Raji (cell line): Measurements from ENCODE around the gene EPHB3.

ENCODE experiments used
- POLR2A ChIP-seq: IDR thresholded peaks from 2 replicates; pipeline ENCODE4 v1.6.1; 2011; ENCODE audit warnings: low read depth, low read length, control low read depth; ENCODE audit not compliant: insufficient read depth

The EPHB3 gene

GRCh38 chr3:184540777-184541681, 20.6 kb upstream of the EPHB3 start:
- TF ChIP-seq POLR2A = no peak

- no peak for TF ChIP-seq POLR2A
Measured at GRCh38 chr3:184541886-184542562, 19.6 kb upstream of the EPHB3 start.

GRCh38 chr3:184542577-184542976, 19.0 kb upstream of the EPHB3 start:
- no peak for TF ChIP-seq POLR2A

GRCh38 chr3:184543256-184543655, 18.3 kb upstream of the EPHB3 start:
- TF ChIP-seq POLR2A = no peak

GRCh38 chr3:184543843-184544512, 17.6 kb upstream of the EPHB3 start:
- no peak for TF ChIP-seq POLR2A

GRCh38 chr3:184544513-184544861, 17.1 kb upstream of the EPHB3 start:
- TF ChIP-seq POLR2A = no peak

- TF ChIP-seq POLR2A = no peak
Measured at GRCh38 chr3:184545769-184546168, 15.8 kb upstream of the EPHB3 start.

- TF ChIP-seq POLR2A = no peak
Measured at GRCh38 chr3:184546252-184546651, 15.3 kb upstream of the EPHB3 start.

GRCh38 chr3:184549796-184550577, 11.6 kb upstream of the EPHB3 start:
- no peak for TF ChIP-seq POLR2A

GRCh38 chr3:184551103-184551502, 10.5 kb upstream of the EPHB3 start:
- no peak for TF ChIP-seq POLR2A

- no peak for TF ChIP-seq POLR2A
Measured at GRCh38 chr3:184551614-184552256, 9.8 kb upstream of the EPHB3 start.

GRCh38 chr3:184552296-184552695, 9.3 kb upstream of the EPHB3 start:
- no peak for TF ChIP-seq POLR2A

GRCh38 chr3:184552863-184553262, 8.7 kb upstream of the EPHB3 start:
- no peak for TF ChIP-seq POLR2A

- no peak for TF ChIP-seq POLR2A
Measured at GRCh38 chr3:184553385-184553784, 8.2 kb upstream of the EPHB3 start.

GRCh38 chr3:184554461-184554860, 7.1 kb upstream of the EPHB3 start:
- no peak for TF ChIP-seq POLR2A
